CD4-positive, alpha-beta T cell treated with Interleukin-10 for 1 hour (primary cell): ENCODE measurements around the gene CD2AP.
"Not testable (repeated sequence)": the region's sequence is repeated elsewhere in the genome, so short reads cannot be mapped to it uniquely, and the experiment has no call there.

ENCODE experiments used
- DNase-seq: peaks from one replicate; pipeline ENCODE4 v3.0.0-alpha.2; 2020

Gene CD2AP

DNA sequence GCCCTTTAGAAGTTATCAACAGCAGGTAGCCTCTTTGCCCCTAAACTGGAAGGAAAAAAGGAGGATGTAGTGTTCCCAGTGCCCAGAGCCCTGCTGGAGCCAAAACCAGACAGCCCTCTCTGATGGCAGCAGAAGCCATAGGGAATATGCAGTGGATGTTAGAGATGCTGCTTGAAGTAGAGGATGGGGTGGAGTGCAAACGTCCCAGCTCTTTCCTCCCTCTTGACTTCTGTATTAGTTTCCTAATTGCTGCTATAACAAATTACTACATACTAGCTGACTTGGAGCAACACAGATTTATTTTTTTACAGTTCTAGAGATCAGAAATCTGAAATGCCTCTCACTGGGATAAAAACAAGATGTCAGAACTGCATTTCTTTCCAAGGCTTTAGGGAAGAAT lies 12.5 kb upstream of the CD2AP start:
- DNase-seq = no peak

DNA sequence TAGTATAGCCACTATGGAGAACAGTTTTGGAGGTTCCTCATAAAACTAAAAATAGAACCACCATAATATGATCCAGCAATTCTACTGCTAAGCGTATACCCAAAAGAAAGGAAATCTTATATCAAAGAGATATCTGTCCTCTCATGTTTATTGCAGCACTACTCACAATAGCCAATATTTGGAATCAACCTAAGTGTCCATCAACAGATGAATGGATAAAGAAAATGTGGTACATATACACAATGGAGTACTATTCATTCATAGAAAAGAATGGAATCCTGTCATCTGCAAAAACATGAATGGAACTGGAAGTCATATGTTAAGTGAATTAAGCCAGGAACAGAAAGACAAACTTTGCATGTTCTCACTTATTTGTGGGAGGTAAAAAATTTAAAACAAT lies 5.7 kb upstream of the CD2AP start:
- DNase-seq = no peak

DNA sequence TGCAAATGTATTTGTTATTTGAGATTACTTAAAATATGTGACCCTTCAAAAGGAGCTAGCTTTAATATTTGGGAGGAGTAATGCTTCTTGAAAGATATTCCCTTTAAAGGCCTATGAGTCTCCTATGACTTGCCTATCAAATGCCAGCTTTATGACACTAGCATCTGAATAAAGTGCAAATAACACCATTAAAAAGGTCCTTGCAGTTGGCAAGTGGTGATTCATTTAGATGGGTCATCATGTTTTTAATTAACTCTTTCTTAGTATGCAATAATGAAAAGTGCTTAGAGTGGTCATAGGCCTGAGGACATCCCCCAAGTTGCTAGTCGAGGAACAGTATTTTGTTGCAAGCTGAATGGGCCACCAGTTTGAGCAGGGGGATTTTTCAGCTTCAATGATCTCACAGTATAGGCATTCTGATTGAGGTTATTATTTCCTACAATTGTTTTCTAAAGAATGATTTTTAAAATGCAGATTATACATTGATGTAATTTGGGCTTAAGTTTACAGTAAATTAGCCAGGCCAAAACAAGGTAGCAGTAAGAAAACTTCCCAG lies 3.7 kb upstream of the CD2AP start:
- no peak for DNase-seq

DNA sequence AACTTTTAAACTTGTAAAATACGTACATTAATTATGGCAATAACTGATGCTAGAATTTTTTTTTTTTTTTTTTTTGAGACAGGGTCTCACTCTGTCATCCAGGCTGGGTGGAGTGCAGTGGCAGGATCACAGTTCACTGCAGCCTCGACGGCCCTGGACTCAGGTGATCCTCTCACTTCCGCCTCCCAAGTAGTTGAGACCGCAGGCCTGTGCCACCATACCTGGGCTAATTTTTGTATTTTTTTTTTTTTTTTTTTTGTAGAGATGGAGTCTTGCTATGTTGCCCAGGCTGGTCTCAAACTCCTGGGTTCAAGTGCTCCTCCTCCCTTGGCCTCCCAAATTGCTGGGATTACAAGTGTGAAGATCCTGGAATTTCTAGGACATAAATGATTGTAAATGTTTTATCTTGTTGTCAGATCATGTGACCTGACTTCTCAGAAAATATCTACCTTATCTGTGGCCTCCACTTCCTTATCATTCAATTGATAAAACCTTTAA lies 2.2 kb upstream of the CD2AP start:
- DNase-seq = no peak

DNA sequence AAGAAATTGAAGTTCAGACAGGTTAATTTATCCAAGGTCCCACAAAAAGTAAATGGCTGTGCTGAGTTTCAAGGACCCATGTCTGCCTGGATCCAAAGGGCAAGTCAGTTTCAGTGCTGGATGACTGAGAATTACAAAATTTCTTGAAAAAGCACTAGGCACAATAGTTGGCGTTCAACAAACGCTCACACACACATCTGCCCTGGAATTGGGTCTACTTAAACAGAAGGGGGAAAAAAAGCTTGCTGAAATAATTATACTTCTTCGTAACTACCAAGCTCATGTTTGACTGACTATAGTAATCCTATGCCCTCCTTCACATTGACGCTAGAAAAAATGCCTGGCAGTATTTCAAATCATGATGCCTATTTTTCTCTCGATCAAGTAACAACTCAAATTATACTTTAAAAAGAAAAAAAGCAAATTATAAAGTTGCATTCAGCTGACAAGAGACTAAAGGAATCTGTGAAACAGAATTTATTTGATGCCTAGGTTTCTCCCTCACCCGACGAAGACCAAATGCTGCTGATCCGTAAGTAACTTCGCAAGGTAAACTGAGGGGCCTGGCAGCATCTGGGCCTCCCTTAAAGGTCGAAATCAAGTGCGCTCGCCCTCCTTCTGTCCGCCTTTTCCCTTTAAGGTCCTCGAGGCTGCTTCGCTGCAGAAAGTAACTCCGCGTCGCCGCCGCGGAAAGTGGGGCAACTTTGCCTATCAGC lies 650 bp upstream of the CD2AP start:
- no peak for DNase-seq

DNA sequence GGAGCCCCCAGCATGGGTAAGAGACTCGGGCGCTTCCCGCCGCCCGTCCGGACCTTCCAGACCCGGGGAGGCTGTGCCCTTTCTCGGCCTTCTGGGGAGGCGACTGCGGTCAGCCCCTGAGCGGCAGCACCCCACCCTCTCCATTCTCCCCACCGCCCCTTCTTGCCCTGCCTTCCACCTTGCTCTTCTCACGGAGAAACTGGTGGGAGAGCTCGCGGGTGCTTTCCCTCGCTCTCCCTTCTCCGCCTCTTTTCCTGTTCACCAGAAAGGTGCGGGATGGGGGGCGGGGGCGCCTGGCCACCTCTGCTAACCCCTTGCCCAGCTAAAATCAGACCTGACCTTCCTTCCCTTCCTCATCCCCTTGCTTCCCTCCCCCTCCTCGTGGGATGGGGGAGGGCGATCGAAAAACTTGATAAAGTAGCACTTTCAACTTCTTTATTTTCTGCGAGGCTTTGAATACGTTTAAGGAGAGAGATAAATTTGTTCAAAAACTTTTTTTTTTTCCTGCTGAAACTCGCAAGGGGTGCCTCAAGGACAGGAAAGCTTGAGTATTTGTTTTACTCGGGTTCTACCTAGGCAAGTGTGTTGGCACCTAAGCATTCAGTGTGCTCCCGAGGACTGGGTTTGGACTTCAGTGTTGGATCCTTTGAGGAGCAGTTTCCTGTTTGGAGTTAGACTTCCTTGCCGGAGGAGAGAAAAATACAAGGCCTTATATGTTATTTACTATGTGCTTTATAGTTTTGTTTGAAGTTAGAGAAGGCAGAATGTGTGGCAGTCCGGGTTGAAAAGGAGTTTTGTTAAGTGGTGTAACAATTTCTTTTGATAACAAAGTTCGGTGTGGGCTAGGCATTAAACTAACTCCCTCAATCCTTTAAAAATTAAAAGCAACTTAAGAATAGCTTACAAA lies 897 bp downstream of the CD2AP start:
- DNase-seq = no peak

DNA sequence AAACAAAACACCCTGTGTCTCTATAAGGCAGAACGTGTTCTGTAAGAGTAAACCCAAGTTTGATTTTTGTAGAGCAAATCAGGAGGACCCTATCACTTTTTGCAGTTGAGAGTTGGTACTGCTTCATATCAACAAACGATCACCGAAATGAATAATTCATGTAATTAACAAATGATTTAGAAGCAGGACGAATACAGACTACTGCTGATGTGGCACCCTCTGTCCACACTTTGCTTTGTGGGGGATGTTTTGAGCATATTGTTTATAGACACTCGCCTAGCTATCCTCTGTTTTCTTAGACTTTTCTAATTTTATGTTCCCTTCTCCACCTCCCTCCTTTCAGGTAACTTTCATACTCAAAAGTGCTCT lies 1.5 kb downstream of the CD2AP start:
- no peak for DNase-seq

DNA sequence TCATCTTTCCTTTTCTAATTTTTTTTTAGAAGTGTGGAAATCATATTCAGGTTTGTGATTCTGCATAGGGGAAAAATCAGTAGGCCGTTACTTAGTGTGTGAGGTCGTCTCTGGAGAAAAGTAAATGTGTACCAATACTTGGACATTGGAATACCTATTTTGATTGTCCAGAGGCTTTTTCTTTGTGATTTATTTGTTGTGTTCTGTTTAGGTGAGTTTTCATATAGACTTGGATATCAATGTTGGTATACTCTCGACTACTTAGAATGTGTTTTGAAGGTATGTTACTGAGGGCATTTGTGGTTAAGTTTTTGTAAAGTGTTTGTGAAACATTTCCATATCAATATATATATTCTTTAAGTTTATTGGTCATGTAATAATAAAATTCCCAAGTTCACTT lies 2.3 kb downstream of the CD2AP start:
- no peak for DNase-seq

DNA sequence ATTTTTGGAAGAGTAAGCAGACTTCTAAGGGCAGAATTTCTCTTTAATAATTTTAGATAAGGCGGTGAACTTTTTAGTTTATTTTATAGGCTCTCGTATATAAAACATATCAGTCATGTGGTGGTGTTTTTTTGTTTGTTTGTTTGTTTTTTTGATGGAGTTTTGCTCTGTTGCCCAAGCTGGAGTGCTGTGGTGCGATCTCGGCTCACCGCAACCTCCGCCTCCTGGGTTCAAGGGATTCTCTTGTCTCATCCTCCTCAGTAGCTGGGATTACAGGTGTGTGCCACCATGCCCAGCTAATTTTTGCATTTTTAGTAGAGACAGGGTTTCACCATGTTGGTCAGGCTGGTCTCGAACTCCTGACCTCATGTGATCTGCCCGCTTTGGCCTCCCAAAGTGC lies 3.6 kb downstream of the CD2AP start:
- DNase-seq = not testable (repeated sequence)

DNA sequence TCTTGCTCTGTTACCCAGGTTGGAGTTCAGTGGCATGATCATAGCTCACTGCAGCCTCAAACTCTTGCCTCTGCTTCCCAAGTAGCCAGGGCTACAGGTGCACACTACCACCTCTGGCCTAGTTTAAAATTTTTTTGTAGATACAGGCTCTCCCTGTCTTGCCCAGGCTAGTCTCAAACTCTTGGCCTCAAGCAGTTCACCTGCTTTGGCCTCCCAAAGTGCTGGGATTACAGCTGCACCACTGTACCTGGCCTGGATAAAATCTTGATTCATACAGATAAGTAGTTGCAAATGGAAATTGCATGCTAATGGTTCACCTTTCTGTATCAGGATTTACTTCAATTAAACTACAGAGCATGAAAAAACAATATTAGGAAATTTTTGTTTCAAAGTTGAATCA lies 4.2 kb downstream of the CD2AP start:
- no peak for DNase-seq

DNA sequence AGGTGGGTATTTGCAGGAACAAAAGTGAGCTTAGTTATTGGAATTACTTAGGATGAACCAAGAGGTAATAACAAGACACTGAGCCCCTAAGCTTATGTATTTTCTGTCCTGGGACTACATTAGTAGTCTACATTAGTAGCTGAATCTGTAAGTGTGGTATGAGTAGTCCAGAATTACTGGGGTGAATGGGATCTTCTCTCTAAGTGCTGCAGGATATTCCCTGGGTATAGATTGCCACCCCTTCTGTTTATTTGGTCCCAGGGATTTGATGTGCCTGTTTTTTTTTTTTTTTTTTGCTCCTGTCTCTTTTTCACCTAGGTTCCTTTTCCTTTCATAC lies 5.9 kb downstream of the CD2AP start:
- no peak for DNase-seq

DNA sequence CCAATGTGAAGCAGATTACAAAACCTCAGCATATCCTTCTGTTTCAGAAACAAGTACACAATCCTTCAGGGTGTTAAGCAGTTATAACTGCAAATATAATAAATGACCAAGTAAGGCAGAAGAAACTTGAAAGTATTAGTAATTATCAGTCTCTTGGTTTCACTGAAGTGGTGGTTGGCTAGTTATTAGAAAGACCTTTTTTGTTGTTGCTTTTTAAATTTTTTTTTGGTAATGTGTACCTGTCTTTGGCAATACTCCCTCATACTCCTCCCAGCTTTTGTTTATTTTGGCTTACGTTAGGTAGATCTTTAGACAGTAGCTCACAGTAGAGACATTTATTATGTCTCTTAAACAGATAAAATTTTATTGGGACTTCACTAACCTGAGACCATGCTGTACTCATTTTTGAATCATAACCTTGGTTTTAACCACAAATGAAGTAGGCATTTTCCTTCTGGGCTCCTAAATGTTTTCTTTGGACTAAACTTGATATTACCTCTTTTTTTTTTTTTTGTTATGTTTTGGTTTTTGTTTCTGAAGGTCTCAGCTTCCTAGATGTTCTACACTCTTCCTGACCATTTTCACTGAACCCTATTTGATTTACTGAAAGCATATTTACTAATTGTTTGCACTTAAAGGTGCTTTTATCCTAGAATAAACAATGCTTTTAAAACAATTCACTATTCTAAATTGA lies 6.4 kb downstream of the CD2AP start:
- no peak for DNase-seq

DNA sequence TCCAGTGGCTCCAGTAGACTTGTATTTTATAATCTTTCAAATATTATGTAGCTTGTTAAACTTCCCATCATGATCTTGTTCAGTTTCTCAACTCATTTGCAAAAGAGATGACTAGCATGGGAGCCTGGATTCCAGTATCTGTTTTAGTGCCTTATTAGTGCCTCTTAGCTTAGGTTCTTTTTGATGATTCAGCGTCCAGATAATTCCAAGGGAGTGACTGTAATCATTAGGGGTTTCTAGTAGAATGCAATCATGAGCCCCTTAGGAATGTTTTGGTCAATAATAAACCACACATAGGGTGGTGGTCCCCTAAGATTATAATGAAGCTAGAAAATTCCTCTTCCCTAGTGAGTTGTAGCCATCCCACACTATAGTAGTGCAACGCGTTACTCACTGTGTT lies 7.0 kb downstream of the CD2AP start:
- DNase-seq = no peak

DNA sequence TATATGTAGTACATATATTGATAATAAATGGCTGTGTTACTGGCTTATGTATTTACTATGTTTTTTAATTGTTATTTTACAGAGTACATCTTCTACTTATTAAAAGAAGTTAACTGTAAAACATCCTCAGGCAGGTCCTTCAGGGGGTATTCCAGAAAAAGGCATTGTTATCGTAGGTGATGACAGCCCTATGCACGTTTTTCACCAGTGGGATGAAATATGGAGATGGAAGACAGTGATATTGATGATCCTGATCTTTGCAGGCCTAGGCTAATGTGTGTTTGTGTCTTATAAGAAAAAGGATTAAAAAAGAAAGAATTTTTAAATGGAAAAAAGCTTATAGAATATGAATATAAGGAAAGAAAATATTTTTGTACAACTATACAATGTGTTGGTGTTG lies 7.5 kb downstream of the CD2AP start:
- DNase-seq = no peak

DNA sequence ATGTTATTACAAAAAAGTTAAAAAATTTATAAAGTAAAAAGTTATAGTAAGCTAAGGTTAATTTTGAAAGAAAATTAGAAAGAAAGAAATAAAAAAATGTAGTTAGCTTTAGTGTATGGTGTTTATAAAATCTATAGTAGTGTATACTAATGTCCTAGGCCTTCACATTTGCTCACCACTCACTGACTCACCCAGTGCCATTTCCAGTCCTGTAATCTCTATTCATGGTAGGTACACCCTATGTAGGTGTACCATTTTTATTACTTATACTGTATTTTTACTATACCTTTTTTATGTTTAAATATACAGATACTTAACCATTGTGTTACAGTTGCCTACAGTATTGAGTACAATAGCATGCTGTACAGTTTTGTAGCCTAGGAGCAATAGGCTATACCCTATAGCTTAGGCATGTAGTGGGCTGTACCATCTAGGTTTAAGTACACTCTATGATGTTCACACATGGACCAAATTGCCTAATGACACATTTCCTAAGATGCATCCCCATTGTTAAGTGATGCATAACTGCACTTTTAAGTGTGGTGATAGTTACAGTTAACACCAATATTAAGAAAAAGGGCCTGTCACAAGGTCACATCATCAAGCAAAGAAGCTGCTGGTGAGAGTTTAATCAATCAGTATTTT lies 8.0 kb downstream of the CD2AP start:
- no peak for DNase-seq

DNA sequence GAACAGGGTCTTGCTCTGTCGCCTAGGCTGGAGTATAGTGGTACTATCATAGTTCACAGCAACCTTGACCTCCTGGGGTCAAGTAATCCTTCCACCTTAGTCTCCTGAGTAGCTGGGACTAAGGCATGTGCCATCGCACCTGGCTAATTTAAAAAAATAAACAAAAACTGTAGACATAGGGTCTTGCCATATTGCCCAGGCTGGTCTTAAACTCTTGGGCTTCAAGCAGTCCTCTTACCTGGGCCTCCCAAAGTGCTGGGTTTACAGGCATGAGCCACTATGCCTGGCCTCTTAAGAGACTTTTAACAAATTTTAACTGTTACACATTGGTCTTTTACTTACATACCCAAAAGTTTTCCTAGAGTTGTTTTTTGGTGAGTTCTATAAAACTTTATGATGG lies 12.4 kb downstream of the CD2AP start:
- no peak for DNase-seq

DNA sequence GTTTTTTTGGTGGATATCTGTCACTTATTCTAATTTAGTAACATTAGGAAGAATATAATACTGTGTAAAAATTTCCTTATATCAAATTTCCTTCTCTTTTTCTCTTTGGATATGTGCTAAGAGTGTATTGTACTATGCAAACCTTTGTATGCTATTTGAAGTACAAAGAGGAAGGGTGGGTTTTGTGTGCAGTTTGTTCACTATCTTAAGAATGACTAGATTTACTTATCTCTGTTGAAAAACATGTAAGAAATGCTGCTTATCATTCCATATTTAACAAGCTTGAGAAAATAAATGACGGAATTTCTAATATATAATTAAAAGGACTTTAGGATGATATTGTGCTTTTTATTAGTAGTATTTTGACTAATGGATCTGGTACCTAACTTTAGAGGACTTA lies 13.1 kb downstream of the CD2AP start:
- DNase-seq = no peak

DNA sequence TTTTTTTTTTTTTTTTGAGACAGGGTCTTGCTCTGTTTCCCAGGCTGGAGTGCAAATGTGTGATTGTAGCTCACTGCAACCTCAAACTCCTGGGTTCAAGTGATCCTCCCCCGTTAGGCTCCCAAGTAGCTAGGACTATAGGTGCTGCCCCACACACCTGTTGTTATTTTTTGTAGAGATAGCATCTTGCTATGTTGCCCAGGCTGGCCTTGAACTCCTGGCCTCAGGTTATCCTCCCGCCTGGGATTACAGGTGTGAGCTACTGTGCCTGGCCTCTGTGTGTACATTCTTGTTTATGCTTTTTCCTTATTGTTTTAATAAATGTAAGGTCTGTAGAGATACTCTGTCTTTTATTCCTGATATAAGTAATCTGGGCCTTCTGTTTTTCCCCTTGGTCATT lies 14.8 kb downstream of the CD2AP start:
- no peak for DNase-seq

DNA sequence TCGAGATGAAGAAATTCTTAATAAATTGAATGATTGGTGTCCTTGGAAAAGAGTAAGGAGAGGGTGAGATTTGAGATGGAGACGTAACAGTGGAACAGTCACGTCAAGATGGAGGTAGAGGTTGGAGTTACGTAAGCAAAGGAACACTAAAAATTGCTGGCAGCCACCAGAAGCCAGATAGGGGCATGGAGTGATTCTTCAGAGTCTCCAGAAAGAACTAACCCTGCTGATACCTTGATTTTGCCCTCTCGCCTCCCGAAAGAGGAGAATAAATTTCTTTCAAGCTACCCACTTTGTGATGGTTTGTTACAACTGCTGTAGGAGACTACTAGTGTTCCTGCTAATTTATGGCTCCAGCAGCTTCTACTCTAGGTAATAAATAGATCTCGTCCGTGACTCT lies 17.6 kb downstream of the CD2AP start:
- no peak for DNase-seq

DNA sequence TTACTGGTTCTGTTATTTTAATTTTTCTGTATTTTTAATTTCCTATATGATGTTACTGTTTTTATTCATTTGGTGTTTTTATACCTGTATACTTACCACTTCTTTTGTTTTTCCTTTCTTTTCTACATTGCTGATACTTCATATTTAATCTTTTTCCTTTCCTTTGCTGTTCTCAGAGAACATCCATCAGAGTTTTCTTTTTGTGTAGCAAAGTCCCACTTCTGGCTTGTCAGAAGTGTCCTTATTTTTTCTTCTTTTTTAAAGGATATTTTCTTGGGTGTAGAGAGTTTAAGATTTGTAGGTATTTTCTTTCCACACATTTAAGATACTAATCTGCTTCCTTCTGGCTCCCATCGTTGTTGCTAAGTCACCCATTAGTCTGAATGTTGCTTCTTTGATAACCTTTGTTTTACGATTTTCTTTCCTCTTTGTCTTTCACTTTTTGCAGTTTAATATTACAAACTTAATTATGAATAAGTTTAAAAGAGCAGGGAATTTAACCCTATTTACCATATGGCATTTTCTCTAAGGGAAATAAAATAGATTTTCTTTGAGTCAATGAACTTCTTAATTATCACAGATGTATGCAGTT lies 18.5 kb downstream of the CD2AP start:
- DNase-seq = no peak

DNA sequence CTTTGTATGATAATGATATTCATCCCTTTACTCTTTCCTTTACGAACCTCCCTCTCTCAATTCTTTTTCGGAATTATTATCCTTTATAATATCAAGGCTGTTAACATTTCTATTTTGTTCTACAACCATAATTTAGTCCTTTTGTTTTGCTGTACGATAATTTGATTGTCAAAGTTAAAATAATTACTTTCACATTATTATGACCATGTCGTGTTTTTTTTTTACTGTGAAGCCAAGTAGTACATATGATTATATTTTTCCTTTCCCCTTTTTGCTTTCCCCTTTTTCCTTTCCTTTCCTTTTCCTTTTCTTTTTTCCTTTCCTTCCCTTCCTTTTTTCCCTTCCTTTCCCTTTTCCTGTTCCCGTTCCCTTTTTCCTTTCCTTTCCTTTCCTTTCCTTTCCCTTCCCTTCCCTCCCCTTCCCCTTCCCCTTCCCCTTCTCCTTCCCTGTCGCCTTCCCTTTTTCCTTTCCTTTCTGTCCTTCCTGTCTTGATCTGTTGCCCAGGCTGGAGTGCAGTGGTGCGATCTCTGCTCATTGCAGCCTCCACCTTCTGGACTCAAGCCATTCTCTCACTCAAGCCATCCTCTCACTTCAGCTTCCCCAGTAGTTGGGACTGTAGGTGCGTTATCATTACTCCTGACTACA lies 19.5 kb downstream of the CD2AP start:
- no peak for DNase-seq

DNA sequence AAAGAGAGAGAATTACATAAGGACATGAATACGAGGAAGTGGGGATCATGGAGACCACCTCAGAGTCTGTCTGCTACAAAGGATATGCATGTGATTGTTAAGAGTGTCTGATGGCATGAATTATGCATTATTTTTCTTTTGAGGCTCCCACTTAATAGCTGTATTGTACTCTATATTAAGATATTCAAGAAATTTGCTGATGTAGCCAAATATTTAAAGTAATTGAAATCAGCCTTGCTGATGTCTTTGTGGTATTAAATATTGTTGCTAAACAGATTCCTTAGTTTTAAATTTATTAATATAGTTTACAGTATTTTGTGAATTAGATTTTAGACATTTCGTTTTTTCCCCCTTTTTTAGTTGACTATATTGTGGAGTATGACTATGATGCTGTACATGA lies 25.3 kb downstream of the CD2AP start:
- no peak for DNase-seq
